HL-60 (cell line): ENCODE data around the gene SLC44A3.

Experiments
- DNase-seq, 2 experiments: peaks; one replicate each; pipeline ENCODE4 v3.0.0-alpha.2; 2010 to 2020; ENCODE audit warnings: low read depth in 1 of 2, low spot score in 1 of 2
- H3K27ac ChIP-seq: fragments of 250-450 bp; sonication (Bioruptor Pico); replicated peaks from 2 replicates; pipeline ENCODE4 v1.5.1; 2020; ENCODE audit warnings: mild to moderate bottlenecking, moderate library complexity
- H3K27me3 ChIP-seq: fragments of 250-450 bp; sonication (Bioruptor Pico); 2 replicates; pipeline ENCODE4 v1.5.1; 2021; ENCODE audit warnings: mild to moderate bottlenecking, moderate library complexity; ENCODE audit not compliant: insufficient read depth, poor library complexity, severe bottlenecking
- H3K4me3 ChIP-seq: replicated peaks from 2 replicates; pipeline ENCODE4 v1.5.1; 2011; ENCODE audit warnings: mild to moderate bottlenecking, control low read depth, low read length; ENCODE audit not compliant: insufficient read depth
- GABPA ChIP-seq: IDR thresholded peaks from 2 replicates; pipeline ENCODE4 v1.6.1; 2012; ENCODE audit warnings: low read depth
- POLR2AphosphoS5 ChIP-seq: IDR thresholded peaks from 2 replicates; pipeline ENCODE4 v1.6.1; 2012; ENCODE audit warnings: low read depth
- SPI1 ChIP-seq: IDR thresholded peaks from 2 replicates; pipeline ENCODE4 v1.6.1; 2012; ENCODE audit warnings: low read depth, mild to moderate bottlenecking, borderline replicate concordance
- TF ChIP-seq, protein P1 (sequence below): IDR thresholded peaks from 2 replicates; pipeline ENCODE4 v1.6.1; 2012; ENCODE audit warnings: low read depth; ENCODE audit not compliant: insufficient replicate concordance
- TF ChIP-seq, protein P2 (sequence below): IDR thresholded peaks from one replicate; pipeline ENCODE4 v1.5.1; 2011; ENCODE audit warnings: low read length, control low read depth, inconsistent platforms; ENCODE audit not compliant: insufficient read depth

The SLC44A3 gene

DNA sequence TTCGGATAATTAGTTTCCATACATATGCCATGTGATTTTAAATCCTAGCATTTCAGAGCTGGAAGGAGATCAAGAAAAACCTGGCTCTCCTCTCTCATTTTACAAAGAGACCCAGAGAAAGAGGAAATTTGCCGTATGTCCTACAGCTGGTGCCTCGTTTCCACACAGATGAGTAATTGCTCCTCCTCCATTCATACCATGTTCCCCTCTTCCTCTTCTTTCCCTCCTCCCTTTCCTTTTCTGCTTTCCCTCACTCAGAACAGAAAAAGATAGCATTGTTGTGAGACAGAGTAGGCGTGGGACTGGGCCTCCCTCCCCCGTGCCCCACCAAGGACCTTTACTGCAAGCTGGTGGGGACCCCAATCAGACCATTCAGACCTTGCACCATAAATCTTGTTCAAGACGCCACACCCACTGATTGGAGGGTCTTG lies 13.7 kb upstream of the SLC44A3 start:
- Histone ChIP-seq H3K27ac (no peak overlapping the region), H3K27me3 (no peaks in the 10 kb centered on the region), H3K4me3 (no peak overlapping the region)
- peak in 1 of 2 experiments; percentile 64 for DNase-seq
- peak; percentile 72 for TF ChIP-seq SPI1
- TF ChIP-seq, protein P1, sequence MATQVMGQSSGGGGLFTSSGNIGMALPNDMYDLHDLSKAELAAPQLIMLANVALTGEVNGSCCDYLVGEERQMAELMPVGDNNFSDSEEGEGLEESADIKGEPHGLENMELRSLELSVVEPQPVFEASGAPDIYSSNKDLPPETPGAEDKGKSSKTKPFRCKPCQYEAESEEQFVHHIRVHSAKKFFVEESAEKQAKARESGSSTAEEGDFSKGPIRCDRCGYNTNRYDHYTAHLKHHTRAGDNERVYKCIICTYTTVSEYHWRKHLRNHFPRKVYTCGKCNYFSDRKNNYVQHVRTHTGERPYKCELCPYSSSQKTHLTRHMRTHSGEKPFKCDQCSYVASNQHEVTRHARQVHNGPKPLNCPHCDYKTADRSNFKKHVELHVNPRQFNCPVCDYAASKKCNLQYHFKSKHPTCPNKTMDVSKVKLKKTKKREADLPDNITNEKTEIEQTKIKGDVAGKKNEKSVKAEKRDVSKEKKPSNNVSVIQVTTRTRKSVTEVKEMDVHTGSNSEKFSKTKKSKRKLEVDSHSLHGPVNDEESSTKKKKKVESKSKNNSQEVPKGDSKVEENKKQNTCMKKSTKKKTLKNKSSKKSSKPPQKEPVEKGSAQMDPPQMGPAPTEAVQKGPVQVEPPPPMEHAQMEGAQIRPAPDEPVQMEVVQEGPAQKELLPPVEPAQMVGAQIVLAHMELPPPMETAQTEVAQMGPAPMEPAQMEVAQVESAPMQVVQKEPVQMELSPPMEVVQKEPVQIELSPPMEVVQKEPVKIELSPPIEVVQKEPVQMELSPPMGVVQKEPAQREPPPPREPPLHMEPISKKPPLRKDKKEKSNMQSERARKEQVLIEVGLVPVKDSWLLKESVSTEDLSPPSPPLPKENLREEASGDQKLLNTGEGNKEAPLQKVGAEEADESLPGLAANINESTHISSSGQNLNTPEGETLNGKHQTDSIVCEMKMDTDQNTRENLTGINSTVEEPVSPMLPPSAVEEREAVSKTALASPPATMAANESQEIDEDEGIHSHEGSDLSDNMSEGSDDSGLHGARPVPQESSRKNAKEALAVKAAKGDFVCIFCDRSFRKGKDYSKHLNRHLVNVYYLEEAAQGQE = no peak

DNA sequence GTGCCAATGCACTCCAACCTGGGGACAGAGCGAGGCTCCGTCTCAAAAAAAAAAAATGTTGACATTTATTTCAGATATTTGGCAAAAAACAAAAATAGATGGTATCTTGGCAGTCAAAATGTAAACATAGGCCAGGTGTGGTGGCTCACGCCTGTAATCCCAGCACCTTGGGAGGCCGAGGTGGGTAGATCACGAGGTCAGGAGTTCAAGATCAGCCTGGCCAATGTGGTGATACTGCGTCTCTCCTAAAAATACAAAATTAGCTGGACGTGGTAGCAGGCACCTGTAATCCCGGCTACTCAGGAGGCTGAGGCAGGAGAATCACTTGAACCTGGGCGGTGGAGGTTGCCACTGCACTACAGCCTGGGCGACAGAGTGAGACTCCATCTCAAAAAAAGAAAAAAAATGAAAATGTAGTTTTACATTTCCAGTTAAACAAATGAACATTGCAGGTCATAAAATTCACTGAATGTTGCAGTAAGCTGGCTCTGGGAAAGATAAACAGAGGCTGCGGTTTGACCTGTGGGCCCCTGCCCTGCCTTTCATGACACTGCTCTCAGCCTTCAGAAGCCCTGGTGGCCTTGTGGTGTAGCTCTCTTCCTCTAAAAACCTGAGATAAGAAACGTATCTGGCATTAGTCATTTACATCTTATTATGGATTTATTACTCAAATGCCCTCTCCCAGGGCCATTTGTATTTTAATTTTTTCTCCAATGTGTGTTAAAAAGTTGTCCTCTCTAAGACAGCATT lies 12.2 kb upstream of the SLC44A3 start:
- Histone ChIP-seq H3K27me3 (no peaks in the 10 kb centered on the region), H3K27ac (no peak overlapping the region), H3K4me3 (no peak overlapping the region)
- peak in 1 of 2 experiments; percentile 49 for DNase-seq
- TF ChIP-seq SPI1 (no peak), POLR2AphosphoS5 (no peak), GABPA (no peak)
- TF ChIP-seq, protein P1 = no peak
- TF ChIP-seq, protein P2, sequence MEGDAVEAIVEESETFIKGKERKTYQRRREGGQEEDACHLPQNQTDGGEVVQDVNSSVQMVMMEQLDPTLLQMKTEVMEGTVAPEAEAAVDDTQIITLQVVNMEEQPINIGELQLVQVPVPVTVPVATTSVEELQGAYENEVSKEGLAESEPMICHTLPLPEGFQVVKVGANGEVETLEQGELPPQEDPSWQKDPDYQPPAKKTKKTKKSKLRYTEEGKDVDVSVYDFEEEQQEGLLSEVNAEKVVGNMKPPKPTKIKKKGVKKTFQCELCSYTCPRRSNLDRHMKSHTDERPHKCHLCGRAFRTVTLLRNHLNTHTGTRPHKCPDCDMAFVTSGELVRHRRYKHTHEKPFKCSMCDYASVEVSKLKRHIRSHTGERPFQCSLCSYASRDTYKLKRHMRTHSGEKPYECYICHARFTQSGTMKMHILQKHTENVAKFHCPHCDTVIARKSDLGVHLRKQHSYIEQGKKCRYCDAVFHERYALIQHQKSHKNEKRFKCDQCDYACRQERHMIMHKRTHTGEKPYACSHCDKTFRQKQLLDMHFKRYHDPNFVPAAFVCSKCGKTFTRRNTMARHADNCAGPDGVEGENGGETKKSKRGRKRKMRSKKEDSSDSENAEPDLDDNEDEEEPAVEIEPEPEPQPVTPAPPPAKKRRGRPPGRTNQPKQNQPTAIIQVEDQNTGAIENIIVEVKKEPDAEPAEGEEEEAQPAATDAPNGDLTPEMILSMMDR = no peak

DNA sequence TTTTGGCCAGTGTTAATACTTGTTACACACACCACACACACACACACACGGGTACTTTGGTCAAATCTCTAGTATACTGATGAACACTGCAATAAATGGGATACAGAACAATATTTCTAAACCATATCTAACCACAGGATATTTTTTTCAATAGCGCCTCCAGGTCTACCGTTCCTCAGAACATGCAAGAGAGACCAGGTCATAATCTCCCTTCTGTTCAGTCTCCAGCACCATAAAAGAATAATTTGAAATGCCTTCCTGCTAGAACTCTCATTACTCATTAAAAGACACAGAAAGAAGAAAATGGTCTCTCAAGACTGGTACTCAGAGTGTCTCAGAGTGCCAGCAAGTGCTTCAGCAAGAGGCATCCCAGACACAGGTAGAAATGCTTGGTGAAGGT lies 11.5 kb upstream of the SLC44A3 start:
- Histone ChIP-seq H3K27ac (no peak overlapping the region), H3K27me3 (no peaks in the 10 kb centered on the region), H3K4me3 (no peak overlapping the region)
- no peak for DNase-seq
- TF ChIP-seq GABPA = no peak

DNA sequence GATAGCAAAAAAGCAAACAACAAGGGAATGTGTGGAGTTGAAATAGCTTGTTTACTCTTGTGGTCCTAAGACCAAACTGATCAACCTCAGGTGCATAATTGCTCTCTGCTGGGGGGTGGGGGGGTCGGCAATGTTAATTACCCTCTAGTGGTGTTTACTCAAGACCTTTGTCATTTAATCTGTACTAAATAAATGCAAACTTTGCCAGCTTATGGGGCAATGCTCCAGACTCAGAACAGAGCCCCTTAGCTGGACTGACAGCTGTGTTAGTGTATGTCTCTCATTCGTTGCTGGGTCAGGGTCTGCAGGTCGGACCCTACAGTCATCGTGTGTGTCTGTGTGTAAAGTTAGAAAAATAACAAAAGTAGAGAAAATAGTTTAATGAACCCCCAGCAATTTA lies 7.2 kb upstream of the SLC44A3 start:
- no peak for TF ChIP-seq SPI1
- no peak for DNase-seq

DNA sequence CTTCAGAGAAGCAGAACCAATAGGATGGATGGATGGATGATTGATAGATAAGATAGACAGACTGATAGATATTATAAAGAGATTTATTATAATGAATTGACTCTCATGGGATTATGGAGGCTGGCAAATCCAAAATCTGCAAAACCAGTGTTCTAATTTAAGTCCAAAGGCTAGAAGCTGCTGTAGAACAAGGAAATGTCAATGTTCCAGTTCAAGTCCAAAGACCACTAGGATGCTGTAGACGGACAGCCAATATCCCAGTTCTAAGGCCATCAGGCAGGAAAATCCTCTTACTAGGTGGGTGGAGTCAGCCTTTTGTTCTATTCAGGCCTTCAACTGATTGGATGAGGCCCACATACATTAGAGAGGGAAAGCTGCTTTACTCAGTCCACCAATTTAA lies 4.1 kb upstream of the SLC44A3 start:
- no peak overlapping the region for H3K27ac ChIP-seq
- H3K27me3 ChIP-seq = peaks cover 9% of the 10 kb centered on the region
- DNase-seq = no peak
- TF ChIP-seq, protein P1 = no peak
- TF ChIP-seq POLR2AphosphoS5 = no peak
- no peak for TF ChIP-seq GABPA
- TF ChIP-seq, protein P2 = no peak
- no peak for TF ChIP-seq SPI1
- no peak overlapping the region for H3K4me3 ChIP-seq

More for the DNA sequence above, 7.2 kb upstream of the SLC44A3 start:
- H3K27ac ChIP-seq = no peak overlapping the region
- H3K27me3 ChIP-seq = no peaks in the 10 kb centered on the region
- H3K4me3 ChIP-seq = no peak overlapping the region
